Chondrocyte (in vitro differentiated cells): ENCODE results near the gene PDE9A. TPM values are rescaled to one million over a fixed set of nuclear protein-coding genes. Genes with fewer than 3 reads are reported as not detected.

Source experiments
- DNase-seq: peaks from one replicate; pipeline ENCODE4 v3.0.0; 2021; ENCODE audit warnings: mixed read lengths, low spot score
- H3K27ac Mint-ChIP-seq: one replicate; pipeline ENCODE4 v1.8.0; 2021; ENCODE audit warnings: mild to moderate bottlenecking, moderate library complexity, mixed read lengths; ENCODE audit not compliant: unreplicated experiment
- H3K27me3 Mint-ChIP-seq: 2 replicates; pipeline ENCODE4 v1.8.0; 2021; ENCODE audit warnings: low read depth, mixed read lengths
- H3K36me3 Mint-ChIP-seq: 2 replicates; pipeline ENCODE4 v1.8.0; 2021; ENCODE audit warnings: low read depth, mixed read lengths
- H3K4me1 Mint-ChIP-seq: 2 replicates; pipeline ENCODE4 v1.8.0; 2021; ENCODE audit warnings: low read depth, mild to moderate bottlenecking, mixed read lengths
- H3K4me3 Mint-ChIP-seq: one replicate; pipeline ENCODE4 v1.8.0; 2021; ENCODE audit warnings: mild to moderate bottlenecking, moderate library complexity, mixed read lengths; ENCODE audit not compliant: unreplicated experiment
- H3K9me3 Mint-ChIP-seq: 2 replicates; pipeline ENCODE4 v1.8.0; 2021; ENCODE audit warnings: low read depth, mixed read lengths
- CTCF ChIP-seq: fragments of 200-600 bp; sonication (generic); IDR thresholded peaks from 2 replicates; pipeline ENCODE4 v1.5.0; 2021; ENCODE audit warnings: antibody characterized with exemption, mild to moderate bottlenecking, moderate library complexity
- total RNA-seq: library from RNA; stranded (reverse); gene quantifications from 3 replicates; pipeline ENCODE4 v1.2.1, GENCODE V29; 2021

PDE9A gene
- total RNA-seq, 1 donor from 2014 or later, result 0.60 TPM

DNA sequence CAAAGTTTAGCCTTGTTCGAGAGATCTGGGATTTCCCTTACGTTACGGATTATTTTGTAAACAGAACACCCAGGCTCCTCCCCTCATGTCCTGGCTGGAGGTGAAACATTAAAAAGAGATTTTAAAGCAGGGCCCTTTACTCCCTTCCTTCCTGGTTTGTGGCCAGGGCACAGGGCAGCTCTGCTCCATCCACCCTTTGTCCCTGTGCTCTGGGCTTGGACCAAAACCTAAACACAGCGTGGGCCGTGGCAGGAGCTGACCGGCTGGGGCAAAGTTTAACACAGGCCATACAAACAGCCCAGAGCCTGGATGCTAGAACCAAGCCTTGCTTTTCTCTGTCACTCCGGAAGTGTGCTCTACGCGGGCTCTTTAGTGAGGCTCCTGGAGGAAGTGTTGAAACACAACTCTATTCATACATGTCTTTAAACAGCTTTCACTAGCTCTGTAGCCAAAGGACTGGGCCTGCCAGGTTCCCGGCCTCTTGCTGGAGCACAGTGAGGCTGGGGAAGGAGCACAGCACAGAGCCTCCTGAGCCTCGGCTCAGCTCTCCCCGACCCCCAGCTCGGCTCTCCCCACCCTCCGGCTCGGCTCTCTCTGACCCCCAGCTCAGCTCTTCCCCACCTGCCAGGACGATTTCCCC is 84.7 kb downstream of the PDE9A start:
- Mint-ChIP-seq H3K4me3 (no peak overlapping the region), H3K36me3 (peaks cover 4% of the 10 kb centered on the region), H3K27ac (no peak overlapping the region), H3K9me3 (no peaks in the 10 kb centered on the region), H3K4me1 (no peaks in the 10 kb centered on the region), H3K27me3 (peaks cover 32% of the 10 kb centered on the region)
- no peak for DNase-seq
- TF ChIP-seq CTCF, result no peak

- no peak overlapping the region for H3K27ac Mint-ChIP-seq
- H3K27me3 Mint-ChIP-seq, result peaks cover 35% of the 10 kb centered on the region
- H3K36me3 Mint-ChIP-seq, result peaks cover 3% of the 10 kb centered on the region
- H3K4me1 Mint-ChIP-seq, result no peaks in the 10 kb centered on the region
- H3K4me3 Mint-ChIP-seq, result no peak overlapping the region
- H3K9me3 Mint-ChIP-seq, result no peaks in the 10 kb centered on the region
- no peak for DNase-seq
- TF ChIP-seq CTCF, result no peak
Observed at GRCh38 chr21:42739061-42739931, 85.9 kb downstream of the PDE9A start.

GRCh38 chr21:42740405-42740909 is 87.0 kb downstream of the PDE9A start:
- no peak overlapping the region for H3K4me3 Mint-ChIP-seq
- no peak for TF ChIP-seq CTCF
- H3K9me3 Mint-ChIP-seq, result no peaks in the 10 kb centered on the region
- H3K4me1 Mint-ChIP-seq, result no peaks in the 10 kb centered on the region
- H3K27me3 Mint-ChIP-seq, result peaks cover 34% of the 10 kb centered on the region
- no peak overlapping the region for H3K27ac Mint-ChIP-seq
- DNase-seq, result no peak
- peaks cover 1% of the 10 kb centered on the region for H3K36me3 Mint-ChIP-seq

GRCh38 chr21:42741066-42741465 is 87.6 kb downstream of the PDE9A start:
- no peaks in the 10 kb centered on the region for H3K36me3 Mint-ChIP-seq
- H3K4me3 Mint-ChIP-seq, result no peak overlapping the region
- no peak for DNase-seq
- no peak overlapping the region for H3K27ac Mint-ChIP-seq
- no peaks in the 10 kb centered on the region for H3K4me1 Mint-ChIP-seq
- H3K9me3 Mint-ChIP-seq, result no peaks in the 10 kb centered on the region
- no peak for TF ChIP-seq CTCF
- H3K27me3 Mint-ChIP-seq, result peaks cover 29% of the 10 kb centered on the region
